ENCODE data around the gene SIDT2.

DNA sequence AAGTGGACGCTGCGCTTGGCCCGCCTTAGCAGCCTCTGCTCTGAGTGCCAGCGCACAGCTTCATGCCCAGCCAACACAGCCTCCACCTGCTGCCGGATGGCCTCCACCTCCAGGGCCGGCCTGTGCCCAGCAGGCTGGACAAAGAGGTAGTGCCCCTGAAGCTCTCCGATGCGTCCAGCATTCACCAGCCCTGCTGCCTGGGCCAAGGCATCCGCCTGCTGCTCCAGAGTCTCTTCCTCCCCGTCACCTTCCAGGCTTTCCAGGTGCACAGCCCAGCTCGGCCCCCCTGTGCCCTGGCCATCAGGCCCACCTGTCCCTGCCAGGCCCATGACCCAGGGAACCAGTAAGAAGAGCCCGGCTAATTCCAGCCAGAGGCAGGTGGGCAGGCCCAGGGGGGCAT lies 50.9 kb downstream of the SIDT2 start:
- TF ChIP-seq, protein P1, sequence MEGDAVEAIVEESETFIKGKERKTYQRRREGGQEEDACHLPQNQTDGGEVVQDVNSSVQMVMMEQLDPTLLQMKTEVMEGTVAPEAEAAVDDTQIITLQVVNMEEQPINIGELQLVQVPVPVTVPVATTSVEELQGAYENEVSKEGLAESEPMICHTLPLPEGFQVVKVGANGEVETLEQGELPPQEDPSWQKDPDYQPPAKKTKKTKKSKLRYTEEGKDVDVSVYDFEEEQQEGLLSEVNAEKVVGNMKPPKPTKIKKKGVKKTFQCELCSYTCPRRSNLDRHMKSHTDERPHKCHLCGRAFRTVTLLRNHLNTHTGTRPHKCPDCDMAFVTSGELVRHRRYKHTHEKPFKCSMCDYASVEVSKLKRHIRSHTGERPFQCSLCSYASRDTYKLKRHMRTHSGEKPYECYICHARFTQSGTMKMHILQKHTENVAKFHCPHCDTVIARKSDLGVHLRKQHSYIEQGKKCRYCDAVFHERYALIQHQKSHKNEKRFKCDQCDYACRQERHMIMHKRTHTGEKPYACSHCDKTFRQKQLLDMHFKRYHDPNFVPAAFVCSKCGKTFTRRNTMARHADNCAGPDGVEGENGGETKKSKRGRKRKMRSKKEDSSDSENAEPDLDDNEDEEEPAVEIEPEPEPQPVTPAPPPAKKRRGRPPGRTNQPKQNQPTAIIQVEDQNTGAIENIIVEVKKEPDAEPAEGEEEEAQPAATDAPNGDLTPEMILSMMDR (IDR thresholded peaks at IDR 0.05), result no peak
- no peak for TF ChIP-seq POLR2AphosphoS5 (IDR thresholded peaks at IDR 0.05)

Data from gastroesophageal sphincter (tissue), 3 donors.